KG1 (cell line): ENCODE results near the gene INSRR.

Experiments used
- DNase-seq: peaks from one replicate; lab custom pipeline; 2025; lab: John Stamatoyannopoulos, UW

INSRR gene

GRCh38 chr1:156894001-156894400 is 35.1 kb upstream of the INSRR start:
- DNase-seq, result no peak

GRCh38 chr1:156893048-156893953 is 34.4 kb upstream of the INSRR start, which contains the start of gene PEAR1:
PEAR1 (plus strand) TSS chr1:156893718; CDS start chr1:156903927, 10,209 bp downstream.
- DNase-seq, result no peak

GRCh38 chr1:156892190-156893047 is 33.5 kb upstream of the INSRR start:
- DNase-seq, result peak; percentile 42

- no peak for DNase-seq
These were observed 31.1 kb upstream of the INSRR start for GRCh38 chr1:156889802-156890580.

GRCh38 chr1:156887734-156888133 is 28.8 kb upstream of the INSRR start:
- no peak for DNase-seq

- DNase-seq, result no peak
These were observed 28.4 kb upstream of the INSRR start for GRCh38 chr1:156887317-156887716.

- no peak for DNase-seq
These were observed 27.8 kb upstream of the INSRR start for GRCh38 chr1:156886583-156887281.

- no peak for DNase-seq
These were observed 27.0 kb upstream of the INSRR start for GRCh38 chr1:156885880-156886355.

GRCh38 chr1:156885314-156885713 is 26.4 kb upstream of the INSRR start:
- DNase-seq, result no peak

- DNase-seq, result no peak
These were observed 25.8 kb upstream of the INSRR start for GRCh38 chr1:156884560-156885184.

GRCh38 chr1:156883919-156884318 is 25.0 kb upstream of the INSRR start:
- DNase-seq, result no peak

GRCh38 chr1:156882543-156882942 is 23.6 kb upstream of the INSRR start:
- DNase-seq, result no peak

- no peak for DNase-seq
These were observed 22.7 kb upstream of the INSRR start for GRCh38 chr1:156881663-156882062.

GRCh38 chr1:156881101-156881500 is 22.2 kb upstream of the INSRR start:
- DNase-seq, result no peak

GRCh38 chr1:156880473-156880872 is 21.6 kb upstream of the INSRR start:
- DNase-seq, result no peak

- no peak for DNase-seq
These were observed 21.0 kb upstream of the INSRR start for GRCh38 chr1:156879876-156880275.

GRCh38 chr1:156877433-156878170 is 18.7 kb upstream of the INSRR start:
- no peak for DNase-seq

- no peak for DNase-seq
These were observed 17.4 kb upstream of the INSRR start for GRCh38 chr1:156876281-156876680.

GRCh38 chr1:156875341-156875615 is 16.4 kb upstream of the INSRR start:
- DNase-seq, result no peak
